ENCODE measurements around the gene RSAD1. TPM values are rescaled to one million over a fixed set of nuclear protein-coding genes. Genes with fewer than 3 reads are reported as not detected.

RSAD1 gene
- total and polyA plus RNA-seq, 2 donors (not counting 3 experiments of a cell fraction or from before 2014, with no cell fraction given): 20.3 to 35.5 TPM

DNA sequence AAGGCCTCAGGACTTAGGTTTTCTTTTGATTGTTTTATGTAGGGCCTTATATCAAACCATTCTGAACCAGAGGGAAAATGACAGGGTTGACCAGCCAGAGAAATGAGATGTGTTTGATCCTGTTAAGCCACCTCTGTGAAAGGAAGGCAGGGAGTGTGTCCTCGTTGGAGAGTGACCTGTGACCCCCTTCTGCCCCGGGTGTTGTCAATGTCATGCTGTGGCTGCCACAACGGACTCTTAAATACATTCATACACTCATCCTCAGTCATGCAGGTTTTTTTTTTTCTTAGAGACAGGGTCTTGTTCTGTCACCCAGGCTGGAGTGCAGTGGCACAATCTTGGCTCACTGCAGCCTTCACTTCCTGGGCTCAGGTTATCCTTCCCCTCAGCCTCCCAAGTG is 35.7 kb downstream of the RSAD1 start:
- peaks cover 6% of the 10 kb centered on the region for H3K4me1 ChIP-seq (ENCODE audit: control insufficient read depth, extremely low read depth, insufficient read depth, low read length)
- no peaks in the 10 kb centered on the region for H4K20me1 ChIP-seq (replicated peaks; ENCODE audit: control insufficient read depth, extremely low read depth, insufficient read depth, low read length)
- DNase-seq (ENCODE audit: low read depth, low spot score) (no peak), FAIRE-seq (no peak)
- no peak for TF ChIP-seq FOS (IDR thresholded peaks at IDR 0.05; ENCODE audit: borderline replicate concordance, insufficient read depth, low read length)
- no peak for TF ChIP-seq JUN (IDR thresholded peaks at IDR 0.05; ENCODE audit: borderline replicate concordance, insufficient read depth, insufficient read length, low read depth)
- no peak for TF ChIP-seq POLR2A (IDR thresholded peaks at IDR 0.05; ENCODE audit: low read depth, low read length)
- TF ChIP-seq MYC (IDR thresholded peaks at IDR 0.05; ENCODE audit: low read depth, low read length): no peak
- no peak for TF ChIP-seq EZH2 (IDR thresholded peaks at IDR 0.05; ENCODE audit: borderline replicate concordance, low read depth, low read length, severe bottlenecking)
- TF ChIP-seq, protein P1, sequence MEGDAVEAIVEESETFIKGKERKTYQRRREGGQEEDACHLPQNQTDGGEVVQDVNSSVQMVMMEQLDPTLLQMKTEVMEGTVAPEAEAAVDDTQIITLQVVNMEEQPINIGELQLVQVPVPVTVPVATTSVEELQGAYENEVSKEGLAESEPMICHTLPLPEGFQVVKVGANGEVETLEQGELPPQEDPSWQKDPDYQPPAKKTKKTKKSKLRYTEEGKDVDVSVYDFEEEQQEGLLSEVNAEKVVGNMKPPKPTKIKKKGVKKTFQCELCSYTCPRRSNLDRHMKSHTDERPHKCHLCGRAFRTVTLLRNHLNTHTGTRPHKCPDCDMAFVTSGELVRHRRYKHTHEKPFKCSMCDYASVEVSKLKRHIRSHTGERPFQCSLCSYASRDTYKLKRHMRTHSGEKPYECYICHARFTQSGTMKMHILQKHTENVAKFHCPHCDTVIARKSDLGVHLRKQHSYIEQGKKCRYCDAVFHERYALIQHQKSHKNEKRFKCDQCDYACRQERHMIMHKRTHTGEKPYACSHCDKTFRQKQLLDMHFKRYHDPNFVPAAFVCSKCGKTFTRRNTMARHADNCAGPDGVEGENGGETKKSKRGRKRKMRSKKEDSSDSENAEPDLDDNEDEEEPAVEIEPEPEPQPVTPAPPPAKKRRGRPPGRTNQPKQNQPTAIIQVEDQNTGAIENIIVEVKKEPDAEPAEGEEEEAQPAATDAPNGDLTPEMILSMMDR (IDR thresholded peaks at IDR 0.05; ENCODE audit: extremely low read depth in 1 of 2, insufficient read depth in 1 of 2, low read depth in 1 of 2, low read length in 2 of 2): no peak
- TF ChIP-seq, protein P2, sequence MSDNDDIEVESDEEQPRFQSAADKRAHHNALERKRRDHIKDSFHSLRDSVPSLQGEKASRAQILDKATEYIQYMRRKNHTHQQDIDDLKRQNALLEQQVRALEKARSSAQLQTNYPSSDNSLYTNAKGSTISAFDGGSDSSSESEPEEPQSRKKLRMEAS (IDR thresholded peaks at IDR 0.05; ENCODE audit: insufficient read depth, insufficient read length): no peak
- no peak for TF ChIP-seq GATA2 (IDR thresholded peaks at IDR 0.05; ENCODE audit: insufficient read depth, insufficient read length, low read depth, low read length)
- TF ChIP-seq POLR2AphosphoS5 (IDR thresholded peaks at IDR 0.05; ENCODE audit: insufficient read depth, low read depth, low read length): no peak
- no peaks in the 10 kb centered on the region for H3K79me2 ChIP-seq (ENCODE audit: control insufficient read depth, insufficient read depth, low read length)
- H3K4me3 ChIP-seq (replicated peaks in 1 of 3; ENCODE audit: insufficient read depth in 1 of 3, low read depth in 1 of 3, low read length in 3 of 3): no peak overlapping the region
- no peaks in the 10 kb centered on the region for H3K9me1 ChIP-seq (replicated peaks; ENCODE audit: control insufficient read depth, extremely low read depth, insufficient read depth, low read length)
- no peaks in the 10 kb centered on the region for H3K27me3 ChIP-seq (ENCODE audit: control insufficient read depth in 2 of 2, insufficient read depth in 2 of 2, low read length in 2 of 2)
- no peak overlapping the region for H3K4me2 ChIP-seq (ENCODE audit: insufficient read depth, low read length)
- H3K9ac ChIP-seq (replicated peaks; ENCODE audit: extremely low read depth, insufficient read depth, low read length): no peak overlapping the region
- dilution Hi-C loops (cut with MboI; ENCODE audit: extremely low pct_ligation_motif_present, low sequenced_read_pairs): no loop called here
- H3K9me3 ChIP-seq (replicated peaks; ENCODE audit: control insufficient read depth, insufficient read depth, low read length): no peaks in the 10 kb centered on the region
- H2AFZ ChIP-seq (ENCODE audit: low read depth, low read length): no peak overlapping the region
- ChIA-PET POLR2A (no interaction called here), CTCF (no interaction called here)
- no TSS peak for BruUV-seq (replicated peaks)
- no peak overlapping the region for H3K27ac ChIP-seq (ENCODE audit: insufficient read depth, low read depth, low read length)
- intact Hi-C loops (cut with micrococcal nuclease): no loop called here
- no peaks in the 10 kb centered on the region for H3K36me3 ChIP-seq (ENCODE audit: control insufficient read depth in 2 of 2, extremely low read depth in 1 of 2, insufficient read depth in 2 of 2, low read length in 2 of 2)
